Esophagus squamous epithelium (tissue), 4 donors: ENCODE data around the gene TMEM108.

ENCODE experiments used
- POLR2A ChIP-seq, 4 donors: fragments of 450-650 bp; IDR thresholded peaks; one replicate each; pipeline ENCODE4 v1.6.1; 2017; ENCODE audit warnings: antibody characterized with exemption in 4 of 4, mild to moderate bottlenecking in 4 of 4, moderate library complexity in 3 of 4
- TF ChIP-seq, protein P1 (sequence below), 6 experiments: fragments of 450-650 bp in 4 of 6; fragments of 200-600 bp in 2 of 6; sonication (generic) in 2 of 6; IDR thresholded peaks; one replicate each; pipeline ENCODE4 v1.5.1; 2016 to 2019; ENCODE audit warnings: antibody characterized with exemption in 6 of 6, mild to moderate bottlenecking in 4 of 6, moderate library complexity in 4 of 6

DNA sequence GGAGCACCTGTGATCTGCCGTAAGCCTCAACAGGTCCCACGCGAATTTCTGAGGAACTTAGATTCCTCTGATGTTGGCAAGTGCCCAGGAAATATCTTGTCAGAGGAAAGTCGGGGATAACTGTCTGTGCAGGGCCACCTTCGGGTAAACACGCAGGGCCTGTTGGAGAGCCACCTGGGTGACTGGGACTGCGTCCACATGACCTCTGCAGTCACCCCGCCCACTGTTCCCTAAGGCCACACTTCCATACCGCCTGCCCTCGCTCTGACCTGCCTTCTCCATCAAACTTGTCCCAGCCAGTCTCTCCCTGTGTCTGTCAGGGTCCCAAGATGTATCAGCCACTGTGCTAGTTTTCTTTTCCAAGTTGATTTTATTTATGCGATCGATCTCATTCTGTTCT is 390.4 kb downstream of the TMEM108 start:
- TF ChIP-seq, protein P1, sequence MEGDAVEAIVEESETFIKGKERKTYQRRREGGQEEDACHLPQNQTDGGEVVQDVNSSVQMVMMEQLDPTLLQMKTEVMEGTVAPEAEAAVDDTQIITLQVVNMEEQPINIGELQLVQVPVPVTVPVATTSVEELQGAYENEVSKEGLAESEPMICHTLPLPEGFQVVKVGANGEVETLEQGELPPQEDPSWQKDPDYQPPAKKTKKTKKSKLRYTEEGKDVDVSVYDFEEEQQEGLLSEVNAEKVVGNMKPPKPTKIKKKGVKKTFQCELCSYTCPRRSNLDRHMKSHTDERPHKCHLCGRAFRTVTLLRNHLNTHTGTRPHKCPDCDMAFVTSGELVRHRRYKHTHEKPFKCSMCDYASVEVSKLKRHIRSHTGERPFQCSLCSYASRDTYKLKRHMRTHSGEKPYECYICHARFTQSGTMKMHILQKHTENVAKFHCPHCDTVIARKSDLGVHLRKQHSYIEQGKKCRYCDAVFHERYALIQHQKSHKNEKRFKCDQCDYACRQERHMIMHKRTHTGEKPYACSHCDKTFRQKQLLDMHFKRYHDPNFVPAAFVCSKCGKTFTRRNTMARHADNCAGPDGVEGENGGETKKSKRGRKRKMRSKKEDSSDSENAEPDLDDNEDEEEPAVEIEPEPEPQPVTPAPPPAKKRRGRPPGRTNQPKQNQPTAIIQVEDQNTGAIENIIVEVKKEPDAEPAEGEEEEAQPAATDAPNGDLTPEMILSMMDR (IDR thresholded peaks at IDR 0.05) = no peak
- no peak for TF ChIP-seq POLR2A (IDR thresholded peaks at IDR 0.05)
